ENCODE data around the gene SH2D4B. TPM values are rescaled to one million over a fixed set of nuclear protein-coding genes. Genes with fewer than 3 reads are reported as not detected.

Gene SH2D4B
- total RNA-seq, 1 experiment from 2014 or later = 0.07 TPM

GRCh38 chr10:80552151-80552646 lies 14.5 kb downstream of the SH2D4B start:
- Histone ChIP-seq H2BK15ac (ENCODE audit: low read depth, low read length) (no peak overlapping the region), H4K20me1 (ENCODE audit: control insufficient read depth, insufficient read depth, insufficient read length) (no peaks in the 10 kb centered on the region), H3K9ac (ENCODE audit: extremely low read depth, insufficient read length, low read length) (no peak overlapping the region), H4K5ac (ENCODE audit: insufficient read length, low read depth, low read length) (no peak overlapping the region), H3K79me1 (ENCODE audit: insufficient read depth, low read depth, low read length, poor library complexity, severe bottlenecking) (no peaks in the 10 kb centered on the region), H3K27ac (ENCODE audit: insufficient read length, low read depth, low read length) (no peak overlapping the region), H3K56ac (ENCODE audit: insufficient read length, low read depth, low read length) (no peak overlapping the region), H3K4me2 (ENCODE audit: insufficient read depth, insufficient read length, low read length) (no peak overlapping the region), H2BK20ac (ENCODE audit: low read depth, low read length, poor library complexity, severe bottlenecking) (no peak overlapping the region), H3K4me1 (ENCODE audit: insufficient read depth, low read length) (peaks cover 11% of the 10 kb centered on the region; the same call in 1 of the 2 replicates), H2BK12ac (ENCODE audit: insufficient read length, low read depth, low read length) (no peak overlapping the region), H3K27me3 (ENCODE audit: insufficient read depth, low read length) (no peaks in the 10 kb centered on the region), H2AK5ac (ENCODE audit: insufficient read length, low read length) (no peak overlapping the region), H2BK120ac (ENCODE audit: low read depth, low read length, poor library complexity, severe bottlenecking) (no peak overlapping the region), H2BK5ac (ENCODE audit: insufficient read length, low read length) (no peak overlapping the region), H3K23ac (ENCODE audit: insufficient read length, low read depth, low read length) (no peak overlapping the region), H3K9me3 (ENCODE audit: control insufficient read depth, low read depth, low read length) (no peaks in the 10 kb centered on the region), H4K8ac (replicated peaks; ENCODE audit: insufficient read length, low read depth, low read length) (no peak overlapping the region), H3K23me2 (ENCODE audit: insufficient read length, low read depth, low read length, poor library complexity, severe bottlenecking) (no peaks in the 10 kb centered on the region), H3K14ac (ENCODE audit: insufficient read depth, low read length) (no peak overlapping the region), H3K18ac (ENCODE audit: insufficient read length, low read depth, low read length) (no peak overlapping the region), H3K79me2 (ENCODE audit: insufficient read depth, low read length) (no peaks in the 10 kb centered on the region), H3K4ac (ENCODE audit: low read depth, low read length) (no peak overlapping the region), H2AFZ (ENCODE audit: low read length) (no peak overlapping the region), H3T11ph (ENCODE audit: low read length) (no peak overlapping the region), H4K91ac (ENCODE audit: insufficient read length, low read depth, low read length) (no peak overlapping the region)
- Mint-ChIP-seq H3K4me3 (peak overlapping the region in 1 of 2 experiments; percentile 51; a peak in 1 of 5 replicates), H3K36me3 (ENCODE audit: insufficient read depth in 1 of 3, low read depth in 3 of 3) (no peaks in the 10 kb centered on the region; a peak in 1 of 7 replicates), H3K9me3 (no peaks in the 10 kb centered on the region; a peak in 1 of 5 replicates), H3K27ac (0 out of 7 replicates have a peak overlapping the region, but pooled peaks of 1 of the 3 experiments have one; percentile 39), H3K4me1 (peaks cover 23 to 28% of the 10 kb centered on the region in 2 experiments), H3K27me3 (ENCODE audit: low read depth) (peaks cover 9% of the 10 kb centered on the region; the same call in 1 of the 2 replicates)
- no CpG with 5 or more reads among the region's 5 CpGs for WGBS (ENCODE audit: extremely low coverage, insufficient read length, low lambda C conversion rate)
- DNase-seq = no peak
- no peak for TF ChIP-seq CTCF (conservative IDR thresholded peaks at IDR 0.05)
